ENCODE measurements around the gene KCNH4.

The KCNH4 gene

DNA sequence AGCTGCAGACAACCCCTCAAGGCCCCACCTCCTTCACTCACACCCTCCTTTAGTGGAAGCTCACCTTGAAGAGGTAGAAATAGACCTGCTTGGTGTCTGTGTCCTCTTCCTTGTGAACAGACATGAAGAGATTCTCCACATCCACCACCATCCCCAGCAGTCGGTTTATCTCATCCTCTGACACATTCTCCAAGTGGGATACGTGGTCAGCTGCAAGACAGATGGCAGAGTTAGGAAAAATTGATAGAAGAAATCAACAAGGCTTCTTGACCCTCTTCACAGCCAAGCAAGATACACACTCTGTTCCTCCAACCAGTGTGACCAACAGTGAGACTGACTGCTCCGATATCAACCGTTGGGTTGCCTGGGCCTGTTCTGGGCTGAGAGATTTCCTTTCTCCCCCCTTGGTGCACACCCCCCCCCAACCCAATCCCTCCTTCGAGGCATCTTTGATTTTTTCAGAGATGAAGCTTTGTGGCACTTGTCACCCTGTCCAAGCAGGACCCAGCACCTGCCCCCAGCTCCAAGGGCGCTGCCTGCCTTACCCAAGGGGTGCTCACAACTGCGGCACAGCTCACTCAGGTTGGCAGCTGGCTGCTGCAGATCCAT is 60.7 kb downstream of the KCNH4 start:
- peak overlapping the region; percentile 66 to 72 for H3K4me3 Mint-ChIP-seq
- H3K9me3 Mint-ChIP-seq = no peaks in the 10 kb centered on the region
- no peak for DNase-seq
- ATAC-seq (replicated peaks) = no peak
- peaks cover 16 to 23% of the 10 kb centered on the region in 2 donors for H3K4me1 Mint-ChIP-seq (ENCODE audit: low read depth in 2 of 2)
- H3K27me3 Mint-ChIP-seq = no peaks in the 10 kb centered on the region
- H3K36me3 Mint-ChIP-seq (ENCODE audit: insufficient read depth) = peaks cover 32% of the 10 kb centered on the region
- no peak overlapping the region for H3K27ac Mint-ChIP-seq

DNA sequence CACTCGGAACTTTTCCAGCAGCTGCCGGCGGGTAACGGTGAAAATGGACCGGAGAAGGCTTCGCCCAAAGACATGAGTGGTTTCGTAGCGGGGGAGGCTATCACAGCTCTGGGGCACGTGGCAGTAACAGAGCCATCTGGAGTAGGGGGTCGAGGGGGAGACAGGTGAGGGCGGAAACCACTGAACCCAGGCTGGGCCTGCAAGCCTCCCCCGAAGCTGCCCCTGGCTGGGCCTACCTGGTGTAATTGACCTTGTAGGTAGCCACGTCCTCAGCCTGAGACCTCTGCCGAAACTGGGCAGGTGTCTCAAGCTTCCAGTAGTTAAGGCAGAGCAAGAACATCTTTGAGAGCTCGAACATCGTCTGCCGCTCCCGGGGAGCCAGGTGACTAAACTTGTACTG is 61.6 kb downstream of the KCNH4 start:
- Mint-ChIP-seq H3K4me1 (ENCODE audit: low read depth in 2 of 2) (peaks cover 16 to 23% of the 10 kb centered on the region in 2 donors), H3K27ac (peak overlapping the region in 1 of 2 donors; percentile 15), H3K9me3 (no peaks in the 10 kb centered on the region), H3K27me3 (no peaks in the 10 kb centered on the region), H3K4me3 (no peak overlapping the region), H3K36me3 (ENCODE audit: insufficient read depth) (peaks cover 23% of the 10 kb centered on the region)
- no peak for ATAC-seq (replicated peaks)
- no peak for DNase-seq

DNA sequence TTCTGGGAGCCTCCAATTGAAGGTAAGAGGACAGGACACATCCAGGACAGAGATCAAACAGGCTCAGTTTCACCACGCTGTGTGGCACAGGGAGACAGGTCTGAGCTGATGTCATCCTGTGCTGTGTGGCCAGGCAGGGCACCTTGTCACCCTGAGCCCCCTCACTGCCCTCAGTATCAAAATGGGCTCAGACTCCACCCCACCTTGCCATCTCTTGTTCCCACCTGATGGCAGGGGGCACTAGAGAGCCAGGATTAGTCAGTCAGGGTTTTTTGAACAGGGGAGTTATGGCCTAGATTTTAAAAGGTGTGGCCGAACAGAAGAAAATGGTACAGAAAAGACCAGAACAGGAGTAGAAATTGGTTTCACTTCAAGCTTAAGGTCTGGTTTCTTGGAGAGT is 62.4 kb downstream of the KCNH4 start:
- no peak for DNase-seq
- H3K27me3 Mint-ChIP-seq = no peaks in the 10 kb centered on the region
- peak overlapping the region in 1 of 2 donors; percentile 15 for H3K27ac Mint-ChIP-seq

DNA sequence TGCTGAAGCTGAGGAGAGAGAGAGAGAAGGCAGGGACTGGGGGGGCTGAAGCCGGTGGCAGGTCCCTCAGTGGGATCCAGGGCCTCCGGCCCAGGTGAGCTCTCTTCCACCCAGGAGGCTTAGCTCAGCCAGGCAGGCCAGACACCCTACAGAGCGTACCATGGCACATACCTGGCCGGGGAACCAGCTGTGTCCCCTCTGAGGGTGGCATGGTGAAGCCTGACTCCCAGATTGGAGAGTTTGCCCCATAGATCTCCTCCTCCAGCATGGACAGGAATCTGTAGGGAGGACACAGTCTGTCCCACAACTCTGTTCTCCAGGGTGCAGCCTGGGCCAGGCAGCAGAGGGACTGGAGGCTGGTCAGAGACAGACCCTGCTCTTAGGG is 62.8 kb downstream of the KCNH4 start:
- no peaks in the 10 kb centered on the region for H3K27me3 Mint-ChIP-seq
- no peak for DNase-seq
- H3K4me3 Mint-ChIP-seq = no peak overlapping the region
- peak overlapping the region in 1 of 2 donors; percentile 15 for H3K27ac Mint-ChIP-seq
- H3K4me1 Mint-ChIP-seq (ENCODE audit: low read depth in 2 of 2) = peaks cover 16 to 23% of the 10 kb centered on the region in 2 donors
- no peak for ATAC-seq (replicated peaks)
- no peaks in the 10 kb centered on the region for H3K9me3 Mint-ChIP-seq
- peaks cover 21% of the 10 kb centered on the region for H3K36me3 Mint-ChIP-seq (ENCODE audit: insufficient read depth)

More for the DNA sequence above, 62.4 kb downstream of the KCNH4 start:
- Mint-ChIP-seq H3K4me1 (ENCODE audit: low read depth in 2 of 2) (peaks cover 16 to 23% of the 10 kb centered on the region in 2 donors), H3K4me3 (no peak overlapping the region), H3K9me3 (no peaks in the 10 kb centered on the region), H3K36me3 (ENCODE audit: insufficient read depth) (peaks cover 21% of the 10 kb centered on the region)
- ATAC-seq (replicated peaks) = no peak

DNA sequence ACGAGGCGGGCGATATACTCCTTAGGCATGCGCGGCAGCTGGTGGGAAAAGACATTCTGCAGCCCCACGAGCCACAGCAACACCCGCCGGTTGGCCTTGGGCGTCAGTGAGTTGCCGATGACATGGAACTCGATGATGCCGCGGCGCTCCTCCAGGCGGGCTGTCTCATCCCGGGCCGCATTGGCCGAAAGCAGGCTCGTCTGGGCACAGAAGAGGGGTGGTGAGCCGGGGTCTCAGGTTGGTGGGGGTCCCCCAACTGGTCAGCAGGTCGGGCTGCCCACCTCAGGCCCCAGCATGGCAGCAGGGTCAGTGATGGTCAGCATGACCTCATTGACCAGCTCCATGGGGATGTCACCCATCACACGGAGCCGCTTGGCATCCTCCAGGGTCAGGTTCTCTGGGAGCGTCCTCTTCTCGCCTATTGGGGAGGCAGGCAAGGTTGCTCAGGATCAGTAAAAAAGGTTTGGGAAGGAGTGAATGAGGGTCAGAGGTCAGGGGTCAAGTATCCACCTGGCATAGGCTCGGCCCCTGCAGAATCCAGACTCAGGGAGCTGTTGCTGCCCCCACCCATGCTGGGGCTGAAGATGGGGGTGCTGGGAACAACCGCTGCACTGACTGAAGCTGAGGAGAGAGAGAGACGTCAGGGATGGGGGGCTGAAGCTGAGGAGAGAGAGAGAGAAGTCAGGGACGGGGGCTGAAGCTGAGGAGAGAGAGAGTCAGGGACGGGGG is 63.4 kb downstream of the KCNH4 start:
- no peak for ATAC-seq (replicated peaks)
- Mint-ChIP-seq H3K36me3 (ENCODE audit: insufficient read depth) (peaks cover 21% of the 10 kb centered on the region), H3K27ac (no peak overlapping the region), H3K4me3 (no peak overlapping the region), H3K4me1 (ENCODE audit: low read depth in 2 of 2) (peaks cover 19 to 26% of the 10 kb centered on the region in 2 donors), H3K9me3 (no peaks in the 10 kb centered on the region), H3K27me3 (no peaks in the 10 kb centered on the region)
- DNase-seq = no peak

DNA sequence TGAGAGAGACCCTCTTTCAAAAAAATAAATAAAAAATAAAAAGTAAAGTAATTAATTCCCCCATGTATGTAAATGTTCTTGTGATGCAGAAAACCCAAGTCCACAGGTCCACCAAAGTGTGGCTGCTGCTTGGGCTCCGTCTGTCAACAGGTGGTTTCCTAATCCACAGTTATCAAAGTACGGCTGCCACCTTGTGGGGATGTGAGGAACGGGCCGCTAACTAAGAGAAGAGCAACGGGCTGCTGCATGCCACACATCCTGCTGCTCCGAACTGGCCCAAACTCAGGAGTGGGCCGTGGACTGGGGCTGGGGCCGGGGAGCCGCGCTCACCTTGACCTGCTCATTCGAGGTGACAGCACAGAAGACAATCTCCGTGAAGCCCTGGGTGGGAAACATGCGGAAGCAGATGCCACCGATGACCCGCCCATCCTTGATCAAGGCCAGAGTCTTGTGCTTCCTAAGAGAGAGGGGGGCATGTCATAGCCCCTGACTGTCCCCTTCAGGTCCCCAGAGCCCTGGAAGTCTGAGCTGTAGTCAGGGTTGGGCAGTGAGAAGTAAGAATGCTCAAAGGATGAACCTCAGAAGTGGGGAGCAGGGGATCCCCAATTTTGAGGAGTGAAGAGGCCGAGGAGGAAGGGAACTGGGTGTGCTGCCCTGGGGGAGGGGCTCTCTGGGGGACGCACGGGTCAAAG is 64.1 kb downstream of the KCNH4 start:
- H3K4me3 Mint-ChIP-seq = no peak overlapping the region
- H3K9me3 Mint-ChIP-seq = no peaks in the 10 kb centered on the region
- ATAC-seq (replicated peaks) (peak; percentile 43), DNase-seq (peak; percentile 80 to 89 (median 87))
- H3K27ac Mint-ChIP-seq = peak overlapping the region in 1 of 2 donors; percentile 73
- no peaks in the 10 kb centered on the region for H3K27me3 Mint-ChIP-seq
- H3K36me3 Mint-ChIP-seq (ENCODE audit: insufficient read depth) = peaks cover 21% of the 10 kb centered on the region
- peaks cover 23 to 31% of the 10 kb centered on the region in 2 donors for H3K4me1 Mint-ChIP-seq (ENCODE audit: low read depth in 2 of 2)

DNA sequence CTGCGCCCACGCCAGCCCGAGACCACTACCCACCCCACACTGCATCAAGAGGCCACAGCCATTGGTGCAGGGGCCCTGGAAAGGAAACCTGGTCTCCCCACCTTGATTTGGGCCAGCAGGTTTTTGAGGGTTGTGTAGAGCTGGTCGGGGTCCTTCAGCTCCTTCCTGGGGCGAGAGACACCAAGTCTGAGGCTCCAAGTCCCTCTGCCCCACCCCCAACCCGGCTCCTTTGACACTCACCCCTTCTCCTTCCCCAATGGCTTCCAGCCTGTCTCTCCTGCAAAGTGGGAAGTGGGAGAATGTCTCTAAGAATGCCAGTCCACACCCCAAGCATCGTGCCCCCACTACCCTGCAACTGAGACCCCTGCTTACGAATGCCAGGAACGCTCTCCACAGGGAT is 66.8 kb downstream of the KCNH4 start:
- ATAC-seq (replicated peaks) = no peak
- peak overlapping the region in 1 of 2 donors; percentile 40 for H3K4me3 Mint-ChIP-seq
- H3K4me1 Mint-ChIP-seq (ENCODE audit: low read depth in 2 of 2) = peaks cover 26 to 36% of the 10 kb centered on the region in 2 donors
- H3K27me3 Mint-ChIP-seq = no peaks in the 10 kb centered on the region
- no peaks in the 10 kb centered on the region for H3K9me3 Mint-ChIP-seq
- no peak for DNase-seq
- H3K36me3 Mint-ChIP-seq (ENCODE audit: insufficient read depth) = peaks cover 22% of the 10 kb centered on the region
- H3K27ac Mint-ChIP-seq = peak overlapping the region; percentile 15 to 93

DNA sequence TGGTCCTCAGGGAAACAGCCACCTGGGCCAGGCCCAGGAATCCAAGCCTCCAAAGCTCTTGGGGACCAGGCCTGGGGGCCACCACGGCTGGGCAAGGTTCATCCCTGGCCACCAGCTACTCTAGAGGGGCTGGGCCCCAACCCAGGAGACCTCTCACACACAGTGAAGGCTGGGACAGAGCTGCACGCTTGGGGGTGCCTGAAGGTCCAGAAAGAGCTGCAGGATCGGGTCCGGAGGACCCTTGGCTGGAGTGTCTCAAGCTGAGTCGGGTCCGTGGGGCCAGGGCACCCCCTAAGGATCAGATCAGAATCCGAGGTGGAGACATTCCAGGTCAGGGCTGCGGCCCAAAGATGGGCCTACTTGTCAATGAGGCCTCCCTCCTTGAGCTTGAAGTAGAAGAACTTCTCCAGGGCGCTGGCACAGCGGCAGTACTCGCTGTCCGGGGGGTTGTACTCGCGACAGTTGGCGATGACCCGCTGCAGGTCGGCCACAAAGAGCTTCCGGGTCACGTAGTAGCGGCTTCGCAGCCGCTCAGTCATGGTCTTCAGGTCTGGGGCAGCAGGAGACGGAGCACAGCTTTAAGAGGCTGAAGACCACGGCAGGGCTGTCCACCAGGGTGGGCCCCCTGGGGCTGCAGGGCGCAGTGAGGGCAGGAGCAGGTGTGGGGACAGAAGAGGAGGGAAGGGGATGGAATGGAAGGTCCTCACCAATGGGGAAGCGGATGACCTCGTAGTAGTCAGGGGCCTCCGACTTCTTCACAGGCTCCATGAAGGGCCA is 67.5 kb downstream of the KCNH4 start:
- H3K9me3 Mint-ChIP-seq = no peaks in the 10 kb centered on the region

DNA sequence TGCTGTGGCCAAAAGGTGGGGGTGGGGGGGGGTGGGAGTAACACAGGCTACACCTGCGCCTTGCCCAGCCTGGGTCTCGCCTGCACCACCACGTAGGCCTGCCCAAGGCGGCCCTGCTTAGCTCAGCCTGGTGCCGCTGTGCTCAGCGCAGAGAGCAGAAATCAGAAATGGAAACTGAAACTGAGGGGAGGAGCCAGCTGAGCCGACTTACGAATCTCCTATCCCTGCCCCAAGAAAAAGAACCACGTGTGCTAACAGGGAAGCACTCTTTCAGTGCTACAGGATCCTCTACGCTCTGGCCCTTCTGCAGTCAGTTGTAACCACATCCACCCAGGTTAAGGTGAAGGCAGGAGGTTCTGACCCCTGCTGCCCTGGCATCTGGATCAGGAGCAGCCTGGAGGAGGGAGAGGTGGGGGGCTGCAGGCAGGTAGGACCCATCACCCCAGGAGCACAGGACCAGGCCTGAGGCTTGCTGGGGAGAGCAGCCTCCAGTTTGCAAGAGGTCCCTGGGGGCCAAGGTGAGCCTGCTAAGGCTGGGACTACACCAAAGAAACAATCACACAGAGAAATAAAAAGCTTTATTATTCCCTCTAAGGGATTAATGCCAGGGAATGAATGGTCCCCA is 68.3 kb downstream of the KCNH4 start, which contains the start of gene DHX58:
Gene DHX58, minus strand, starts transcription at position 163 of the 625 bp plus-strand sequence. CDS start 822 bp downstream, outside the sequence.
- H3K27ac Mint-ChIP-seq = peak within 1 kb of the TSS; percentile 93 to 98
- H3K9me3 Mint-ChIP-seq = no peaks in the 10 kb centered on the region
- peaks cover 29% of the 10 kb centered on the region for H3K36me3 Mint-ChIP-seq (ENCODE audit: insufficient read depth)
- H3K4me1 Mint-ChIP-seq (ENCODE audit: low read depth in 2 of 2) = peaks cover 30 to 40% of the 10 kb centered on the region in 2 donors
- H3K27me3 Mint-ChIP-seq = no peaks in the 10 kb centered on the region
- peak; percentile 75 to 80 (median 75) for DNase-seq
- H3K4me3 Mint-ChIP-seq = peak within 1 kb of the TSS; percentile 79 to 93
- ATAC-seq (replicated peaks) = peak; percentile 86

More for the DNA sequence above, 67.5 kb downstream of the KCNH4 start:
- DNase-seq (no peak), ATAC-seq (replicated peaks) (no peak)
- Mint-ChIP-seq H3K27ac (peak overlapping the region; percentile 93 to 98), H3K27me3 (no peaks in the 10 kb centered on the region), H3K36me3 (ENCODE audit: insufficient read depth) (peaks cover 25% of the 10 kb centered on the region), H3K4me3 (no peak overlapping the region), H3K4me1 (ENCODE audit: low read depth in 2 of 2) (peaks cover 26 to 34% of the 10 kb centered on the region in 2 donors)

DNA sequence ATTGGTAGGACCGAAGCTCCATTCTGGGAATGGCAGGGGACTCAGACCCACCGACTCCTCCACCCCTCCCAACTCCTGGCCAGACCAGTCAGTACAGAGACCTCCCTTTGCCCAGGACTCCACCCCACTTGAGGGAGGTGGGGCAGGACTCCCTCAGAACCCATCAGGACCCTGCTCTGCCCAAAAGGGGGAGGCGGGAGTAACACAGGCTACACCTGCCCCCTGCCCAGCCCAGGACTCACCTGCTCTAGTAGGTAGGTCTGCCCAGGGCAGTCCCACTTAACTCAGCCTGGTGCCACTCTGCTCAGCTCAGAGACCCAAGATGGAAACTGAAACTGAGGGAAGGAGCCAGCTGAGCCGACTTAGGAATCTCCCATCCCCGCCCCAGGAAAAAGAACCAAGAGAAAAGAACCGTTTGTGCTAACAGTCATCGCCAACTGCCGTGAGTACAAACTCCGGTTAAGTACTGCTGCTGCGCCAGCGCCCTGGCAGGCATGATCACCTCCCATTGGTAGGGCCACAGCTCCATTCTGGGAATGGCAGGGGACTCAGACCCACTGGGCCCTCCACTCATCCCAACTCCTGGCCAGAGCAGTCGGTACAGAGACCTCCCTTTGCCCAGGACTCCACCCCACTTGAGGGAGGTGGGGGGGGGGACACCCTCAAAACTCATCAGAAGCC is 68.9 kb downstream of the KCNH4 start:
- H3K4me1 Mint-ChIP-seq (ENCODE audit: low read depth in 2 of 2) = peaks cover 32 to 37% of the 10 kb centered on the region in 2 donors
- peak overlapping the region; percentile 79 to 93 for H3K4me3 Mint-ChIP-seq
- H3K27ac Mint-ChIP-seq = peak overlapping the region; percentile 93 to 98
- no peaks in the 10 kb centered on the region for H3K27me3 Mint-ChIP-seq
- DNase-seq = no peak
- no peak for ATAC-seq (replicated peaks)
- H3K9me3 Mint-ChIP-seq = no peaks in the 10 kb centered on the region
- H3K36me3 Mint-ChIP-seq (ENCODE audit: insufficient read depth) = peaks cover 28% of the 10 kb centered on the region

DNA sequence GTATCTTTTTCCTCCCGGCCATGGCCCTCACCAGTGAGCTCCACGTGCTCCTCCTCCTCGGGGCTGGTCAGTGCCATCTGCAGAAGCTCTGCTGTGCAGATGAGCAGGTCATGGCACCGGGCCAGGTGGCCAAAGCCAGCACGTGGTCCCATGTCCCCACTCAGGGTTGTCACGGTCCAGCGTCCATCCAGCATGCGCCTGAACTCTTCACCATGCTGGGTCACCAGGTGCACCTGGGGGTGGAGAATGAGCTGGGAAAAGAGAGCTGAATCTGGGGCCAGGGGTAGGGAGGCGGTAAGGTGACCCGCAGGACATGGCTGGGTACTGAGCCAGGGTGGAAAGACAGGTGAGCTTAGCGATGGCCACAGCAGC is 69.7 kb downstream of the KCNH4 start:
- Mint-ChIP-seq H3K4me1 (ENCODE audit: low read depth in 2 of 2) (peaks cover 26 to 33% of the 10 kb centered on the region in 2 donors), H3K9me3 (no peaks in the 10 kb centered on the region), H3K36me3 (ENCODE audit: insufficient read depth) (peaks cover 27% of the 10 kb centered on the region), H3K27ac (peak overlapping the region in 1 of 2 donors; percentile 93), H3K27me3 (no peaks in the 10 kb centered on the region), H3K4me3 (peak overlapping the region; percentile 79 to 93)
- ATAC-seq (replicated peaks) (no peak), DNase-seq (no peak)
